Sigmoid colon (tissue), 7 donors: ENCODE data around the gene ZKSCAN8. TPM values are rescaled to one million over a fixed set of nuclear protein-coding genes. Genes with fewer than 3 reads are reported as not detected.
"Not testable (repeated sequence)": the region's sequence is repeated elsewhere in the genome, so short reads cannot be mapped to it uniquely, and the experiment has no call there.

Experiments
- DNase-seq: peaks from one replicate; pipeline ENCODE4 v3.0.0-alpha.2; 2019
- H3K27ac ChIP-seq, 4 donors: fragments of 200-600 bp; sonication (generic); one replicate each; pipeline ENCODE4 v1.5.1; 2016 to 2019; ENCODE audit warnings: mild to moderate bottlenecking in 1 of 4
- H3K27me3 ChIP-seq, 3 donors: fragments of 200-600 bp; sonication (generic); one replicate each; pipeline ENCODE4 v1.5.1; 2019; ENCODE audit warnings: mild to moderate bottlenecking in 1 of 3
- H3K36me3 ChIP-seq, 4 donors: fragments of 200-600 bp; sonication (generic); one replicate each; pipeline ENCODE4 v1.5.1; 2016 to 2019
- H3K4me1 ChIP-seq, 4 donors: fragments of 200-600 bp; sonication (generic); one replicate each; pipeline ENCODE4 v1.5.1; 2017 to 2019
- H3K4me3 ChIP-seq, 4 donors: fragments of 200-600 bp; sonication (generic); one replicate each; pipeline ENCODE4 v1.5.1; 2017 to 2019; ENCODE audit warnings: mild to moderate bottlenecking in 2 of 4, moderate library complexity in 1 of 4
- H3K9me3 ChIP-seq, 4 donors: fragments of 200-600 bp in 3 of 4; sonication (generic) in 3 of 4; one replicate each; pipeline versions ENCODE4 v1.5.1 to v1.6.1; 2013 to 2019
- CTCF ChIP-seq, 4 experiments: fragments of 450-650 bp in 3 of 4; fragments of 200-600 bp in 1 of 4; IDR thresholded peaks; one replicate each; pipeline ENCODE4 v1.5.1; 2016 to 2019; ENCODE audit warnings: antibody characterized with exemption in 4 of 4, mild to moderate bottlenecking in 3 of 4, moderate library complexity in 2 of 4
- EP300 ChIP-seq, 4 donors: sonication (generic); formaldehyde crosslinking; IDR thresholded peaks; one replicate each; pipeline ENCODE4 v1.6.1; 2017; ENCODE audit warnings: antibody characterized with exemption in 4 of 4
- POLR2A ChIP-seq, 2 donors: fragments of 450-650 bp; IDR thresholded peaks; one replicate each; pipeline ENCODE4 v1.6.1; 2016; ENCODE audit warnings: antibody characterized with exemption in 2 of 2, mild to moderate bottlenecking in 2 of 2, moderate library complexity in 2 of 2
- POLR2AphosphoS5 ChIP-seq, 4 donors: sonication (generic); formaldehyde crosslinking; IDR thresholded peaks; one replicate each; pipeline ENCODE4 v1.6.1; 2017; ENCODE audit warnings: antibody characterized with exemption in 4 of 4
- WGBS, 2 donors: extraction: QIAGEN DNeasy Blood & Tissue Kit; methylation state at CpG; one replicate each; pipeline ENCODE4 v1.1.7; 2013; 5-methylcytosine and 5-hydroxymethylcytosine counted together
- intact Hi-C: fragments of 100-400 bp; cut with DNase I; formaldehyde crosslinking; loops from one replicate; pipeline ENCODE4 v1.15.1; 2023
- polyA plus RNA-seq, 3 donors: library from polyadenylated mRNA; stranded (reverse); fragments of 200-250 nt; gene quantifications; one replicate each; pipeline ENCODE4 v1.2.3, GENCODE V29; 2013
- total RNA-seq, 4 donors: library from RNA; depleted of rRNA; stranded (reverse); fragments of >200 nt; gene quantifications; one replicate each; pipeline ENCODE4 v1.1.0, GENCODE V29; 2016
- donor health status: healthy with polysubstance abuse.
- donor health status: Bipolar disorder and iron deficiency.
- donor health status: healthy.

The ZKSCAN8 gene
- total RNA-seq (10 to 100 TPM; 20.7 to 24.9 (median 22.6) TPM), polyA plus RNA-seq (1 to 10 TPM; 1.6 to 4.7 (median 1.8) TPM)

- H3K4me3 ChIP-seq: peak within 1 kb of the TSS; percentile 71 to 92 (median 81)
- no peaks in the 10 kb centered on the region for H3K9me3 ChIP-seq
- intact Hi-C loops: no loop called here
- peak; percentile 88 for DNase-seq
- 0 to 1% methylated on average over 52 of the region's 52 CpGs for whole genome bisulfite sequencing, 2 donors
- H3K27me3 ChIP-seq: no peaks in the 10 kb centered on the region
- H3K36me3 ChIP-seq: peaks cover 0 to 9% (median 4%) of the 10 kb centered on the region in 4 donors
- peak within 1 kb of the TSS; percentile 77 to 84 (median 82) for H3K27ac ChIP-seq
- TF ChIP-seq POLR2A (IDR thresholded peaks at IDR 0.05) (peak; percentile 26 to 47), POLR2AphosphoS5 (IDR thresholded peaks at IDR 0.05) (peak; percentile 37 to 80 (median 68)), EP300 (IDR thresholded peaks at IDR 0.05) (no peak), CTCF (IDR thresholded peaks at IDR 0.05) (no peak)
- H3K4me1 ChIP-seq: peaks cover 0 to 51% (median 30%) of the 10 kb centered on the region in 4 donors
Measured at GRCh38 chr6:28141500-28142329, at the start of gene ZKSCAN8. ZKSCAN8 (plus strand) TSS chr6:28141883; CDS start chr6:28148408, 6,525 bp downstream.

GRCh38 chr6:28102222-28102621 lies 39.5 kb upstream of the ZKSCAN8 start:
- WGBS, 2 donors: 84 to 90% methylated on average over 7 of the region's 7 CpGs
- H3K36me3 ChIP-seq, H3K4me3 ChIP-seq, H3K4me1 ChIP-seq, H3K27ac ChIP-seq, intact Hi-C loops, H3K9me3 ChIP-seq, H3K27me3 ChIP-seq, DNase-seq: not testable (repeated sequence)

- H3K27me3 ChIP-seq, H3K4me3 ChIP-seq, H3K4me1 ChIP-seq, H3K27ac ChIP-seq, H3K36me3 ChIP-seq, intact Hi-C loops, H3K9me3 ChIP-seq, DNase-seq: not testable (repeated sequence)
Measured at GRCh38 chr6:28102699-28103098, 39.0 kb upstream of the ZKSCAN8 start.

- DNase-seq: peak; percentile 88
- TF ChIP-seq CTCF (IDR thresholded peaks at IDR 0.05): peak; percentile 30 to 85 (median 72)
- TF ChIP-seq EP300 (IDR thresholded peaks at IDR 0.05): no peak
- peak; percentile 37 to 63 for TF ChIP-seq POLR2A (IDR thresholded peaks at IDR 0.05)
- TF ChIP-seq POLR2AphosphoS5 (IDR thresholded peaks at IDR 0.05): peak; percentile 68 to 85 (median 77)
- Histone ChIP-seq H3K27me3 (no peaks in the 10 kb centered on the region), H3K4me3 (peak overlapping the region; percentile 66 to 80 (median 69)), H3K4me1 (peaks cover 0 to 5% (median 2%) of the 10 kb centered on the region in 4 donors), H3K27ac (peak overlapping the region; percentile 84 to 89 (median 85)), H3K36me3 (no peaks in the 10 kb centered on the region), H3K9me3 (no peaks in the 10 kb centered on the region)
- intact Hi-C loops: loop anchor here (2.0 kb wide), 2 partner anchors 24 to 32 kb away; partner anchors contain the start of gene ZNF165
- 1% methylated on average over 54 of the region's 54 CpGs for WGBS, 2 donors
Measured at GRCh38 chr6:28104392-28105244, 37.1 kb upstream of the ZKSCAN8 start.

GRCh38 chr6:28105245-28105639 lies 36.4 kb upstream of the ZKSCAN8 start:
- 9 to 23% methylated on average over 5 of the region's 5 CpGs for WGBS, 2 donors
- Histone ChIP-seq H3K9me3 (no peaks in the 10 kb centered on the region), H3K27ac (peak overlapping the region; percentile 84 to 89 (median 85))

More at GRCh38 chr6:28105245-28105639, 36.4 kb upstream of the ZKSCAN8 start:
- peaks cover 0 to 5% (median 2%) of the 10 kb centered on the region in 4 donors for H3K4me1 ChIP-seq
- peak overlapping the region; percentile 66 to 80 (median 69) for H3K4me3 ChIP-seq
- H3K27me3 ChIP-seq: no peaks in the 10 kb centered on the region
- no peaks in the 10 kb centered on the region for H3K36me3 ChIP-seq
- intact Hi-C loops: loop anchor here (2.0 kb wide), 2 partner anchors 24 to 32 kb away; partner anchors contain the start of gene ZNF165
- TF ChIP-seq EP300 (IDR thresholded peaks at IDR 0.05) (no peak), CTCF (IDR thresholded peaks at IDR 0.05) (no peak), POLR2A (IDR thresholded peaks at IDR 0.05) (no peak), POLR2AphosphoS5 (IDR thresholded peaks at IDR 0.05) (no peak)
- no peak for DNase-seq
